Stimulated activated naive B cell treated with anti-CD40 and anti-IgM and Interleukin-4, amounts not matched to agents 10 μg/mL and 1 μg/mL and 100 μg/mL, for 72 hours (primary cell): ENCODE data around the gene SLC16A12.
"Not testable (repeated sequence)": the region's sequence is repeated elsewhere in the genome, so short reads cannot be mapped to it uniquely, and the experiment has no call there.

ENCODE experiments used
- ATAC-seq, 2 donors: fragments of 150-1000 bp; cut with Tn5 transposase; replicated peaks; 2 replicates each; pipeline ENCODE4 v1.10.0; 2021; ENCODE audit warnings: moderate library complexity in 1 of 2
- DNase-seq: peaks from one replicate; pipeline ENCODE4 v3.0.0; 2021
- H3K27ac Mint-ChIP-seq: one replicate; pipeline ENCODE4 v1.8.0; 2022; ENCODE audit warnings: mild to moderate bottlenecking, mixed read lengths
- H3K27me3 Mint-ChIP-seq, 2 donors: one replicate each; pipeline ENCODE4 v1.8.0; 2022; ENCODE audit warnings: mixed read lengths in 2 of 2
- H3K36me3 Mint-ChIP-seq, 2 donors: one replicate each; pipeline ENCODE4 v1.8.0; 2022; ENCODE audit warnings: mixed read lengths in 2 of 2, mild to moderate bottlenecking in 1 of 2
- H3K4me1 Mint-ChIP-seq, 2 donors: one replicate each; pipeline ENCODE4 v1.8.0; 2022; ENCODE audit warnings: mixed read lengths in 2 of 2, mild to moderate bottlenecking in 1 of 2
- H3K4me3 Mint-ChIP-seq, 2 donors: one replicate each; pipeline ENCODE4 v1.8.0; 2022; ENCODE audit warnings: mild to moderate bottlenecking in 2 of 2, mixed read lengths in 2 of 2, moderate library complexity in 1 of 2
- H3K9me3 Mint-ChIP-seq, 2 donors: one replicate each; pipeline ENCODE4 v1.8.0; 2022; ENCODE audit warnings: mixed read lengths in 2 of 2, mild to moderate bottlenecking in 1 of 2

The SLC16A12 gene

DNA sequence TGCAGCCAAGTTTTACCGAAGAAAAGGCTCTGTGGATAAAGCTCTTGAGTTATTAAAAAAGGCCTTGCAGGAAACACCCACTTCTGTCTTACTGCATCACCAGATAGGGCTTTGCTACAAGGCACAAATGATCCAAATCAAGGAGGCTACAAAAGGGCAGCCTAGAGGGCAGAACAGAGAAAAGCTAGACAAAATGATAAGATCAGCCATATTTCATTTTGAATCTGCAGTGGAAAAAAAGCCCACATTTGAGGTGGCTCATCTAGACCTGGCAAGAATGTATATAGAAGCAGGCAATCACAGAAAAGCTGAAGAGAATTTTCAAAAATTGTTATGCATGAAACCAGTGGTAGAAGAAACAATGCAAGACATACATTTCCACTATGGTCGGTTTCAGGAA is 132.4 kb downstream of the SLC16A12 start:
- ATAC-seq (no peak), DNase-seq (no peak)
- H3K4me3 Mint-ChIP-seq = no peak overlapping the region
- no peaks in the 10 kb centered on the region for H3K27me3 Mint-ChIP-seq
- peaks cover 1 to 6% of the 10 kb centered on the region in 2 donors for H3K4me1 Mint-ChIP-seq
- H3K9me3 Mint-ChIP-seq = peaks cover 0 to 2% of the 10 kb centered on the region in 2 donors
- H3K27ac Mint-ChIP-seq = no peak overlapping the region
- peaks cover 4 to 15% of the 10 kb centered on the region in 2 donors for H3K36me3 Mint-ChIP-seq

- Mint-ChIP-seq H3K36me3 (peaks cover 0 to 2% of the 10 kb centered on the region in 2 donors), H3K27me3 (no peaks in the 10 kb centered on the region), H3K4me3 (no peak overlapping the region), H3K4me1 (peaks cover 5 to 14% of the 10 kb centered on the region in 2 donors), H3K27ac (no peak overlapping the region), H3K9me3 (no peaks in the 10 kb centered on the region)
- DNase-seq (no peak), ATAC-seq (no peak)
Measured at GRCh38 chr10:89399956-89400355, 135.4 kb downstream of the SLC16A12 start.

DNA sequence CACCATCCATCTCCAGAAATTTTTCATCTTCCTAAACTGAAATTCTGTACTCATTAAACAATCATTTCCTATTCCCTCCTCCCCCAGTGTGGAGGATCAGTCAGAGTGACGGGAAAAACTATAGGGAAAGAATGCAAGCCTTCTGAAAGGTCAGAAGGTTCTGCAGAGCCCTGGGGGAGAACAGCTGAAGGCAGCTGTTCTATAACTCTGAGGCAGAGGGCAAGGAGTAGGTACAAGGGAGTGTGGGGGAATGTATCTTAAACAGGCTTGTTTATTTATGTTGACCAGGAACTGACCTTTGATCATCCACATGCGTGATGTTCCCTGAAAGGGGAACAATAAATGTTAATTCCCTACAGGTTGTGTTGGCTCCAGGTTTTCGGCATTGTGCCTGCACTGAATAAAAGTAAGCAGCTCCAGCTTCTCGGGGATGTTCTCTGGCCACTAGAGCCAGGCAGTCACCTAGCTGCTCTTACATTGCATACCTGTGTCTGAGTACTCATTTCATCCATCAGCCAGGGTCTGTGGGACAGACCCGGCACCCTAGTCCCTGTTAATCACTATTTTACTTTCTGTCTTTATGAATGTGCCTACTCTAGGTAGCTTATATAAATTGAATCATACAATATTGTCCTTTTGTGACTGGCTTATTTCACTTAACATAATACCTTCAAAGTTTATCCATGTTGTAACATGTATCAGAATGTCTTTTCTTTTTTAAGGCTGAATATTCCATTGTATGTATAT is 137.2 kb downstream of the SLC16A12 start:
- Mint-ChIP-seq H3K27ac (no peak overlapping the region), H3K4me3 (no peak overlapping the region), H3K4me1 (peaks cover 7 to 19% of the 10 kb centered on the region in 2 donors), H3K27me3 (no peaks in the 10 kb centered on the region), H3K9me3 (no peaks in the 10 kb centered on the region), H3K36me3 (peaks cover 0 to 2% of the 10 kb centered on the region in 2 donors)
- no peak for DNase-seq
- no peak for ATAC-seq

DNA sequence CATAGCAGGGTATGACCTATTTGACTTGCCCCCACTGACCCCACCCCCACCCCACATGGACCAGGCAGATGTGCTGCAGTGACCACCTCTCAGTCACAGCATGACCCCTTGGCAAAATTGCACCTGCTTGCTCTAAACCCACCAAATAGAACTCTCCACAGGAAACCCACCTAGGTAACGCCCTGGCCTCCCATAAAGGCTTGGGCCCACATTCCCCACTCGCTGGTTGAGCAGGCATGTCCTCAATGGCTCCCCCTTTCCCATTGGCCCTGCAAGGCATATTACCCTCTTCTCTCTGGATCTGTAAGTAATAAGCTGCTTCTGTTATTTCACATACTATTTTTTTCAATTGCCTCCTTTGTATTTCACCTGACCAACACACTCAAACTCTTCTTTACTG is 140.3 kb downstream of the SLC16A12 start:
- H3K27ac Mint-ChIP-seq = no peak overlapping the region
- no peaks in the 10 kb centered on the region for H3K9me3 Mint-ChIP-seq
- DNase-seq (no peak), ATAC-seq (no peak)
- H3K27me3 Mint-ChIP-seq = no peaks in the 10 kb centered on the region
- peaks cover 11 to 32% of the 10 kb centered on the region in 2 donors for H3K4me1 Mint-ChIP-seq
- no peak overlapping the region for H3K4me3 Mint-ChIP-seq
- H3K36me3 Mint-ChIP-seq = no peaks in the 10 kb centered on the region

- Mint-ChIP-seq H3K4me3 (no peak overlapping the region), H3K9me3 (no peaks in the 10 kb centered on the region), H3K36me3 (no peaks in the 10 kb centered on the region), H3K27ac (no peak overlapping the region), H3K4me1 (peaks cover 10 to 32% of the 10 kb centered on the region in 2 donors), H3K27me3 (no peaks in the 10 kb centered on the region)
- DNase-seq (no peak), ATAC-seq (no peak)
Measured at GRCh38 chr10:89393898-89394297, 141.5 kb downstream of the SLC16A12 start.

GRCh38 chr10:89392974-89393373 is 142.4 kb downstream of the SLC16A12 start:
- peak overlapping the region; percentile 81 to 84 for H3K4me3 Mint-ChIP-seq
- no peaks in the 10 kb centered on the region for H3K9me3 Mint-ChIP-seq
- no peak for DNase-seq
- peak in 1 of 2 donors; percentile 28 for ATAC-seq
- peaks cover 10 to 30% of the 10 kb centered on the region in 2 donors for H3K4me1 Mint-ChIP-seq
- no peak overlapping the region for H3K27ac Mint-ChIP-seq
- H3K27me3 Mint-ChIP-seq = no peaks in the 10 kb centered on the region
- H3K36me3 Mint-ChIP-seq = no peaks in the 10 kb centered on the region

GRCh38 chr10:89391907-89392756 is 143.3 kb downstream of the SLC16A12 start, which contains the start of gene IFIT1:
TSS of gene IFIT1 (plus strand) at chr10:89392623. CDS start at chr10:89392713, 90 bp downstream.
- Mint-ChIP-seq H3K4me1 (peaks cover 10 to 27% of the 10 kb centered on the region in 2 donors), H3K27me3 (no peaks in the 10 kb centered on the region), H3K9me3 (no peaks in the 10 kb centered on the region), H3K36me3 (no peaks in the 10 kb centered on the region), H3K4me3 (peak within 1 kb of the TSS; percentile 81 to 84), H3K27ac (peak within 1 kb of the TSS; percentile 70)
- peak; percentile 90 to 94 for ATAC-seq
- no peak for DNase-seq

GRCh38 chr10:89391226-89391576 is 144.2 kb downstream of the SLC16A12 start:
- H3K27ac Mint-ChIP-seq, ATAC-seq, H3K27me3 Mint-ChIP-seq, H3K36me3 Mint-ChIP-seq, DNase-seq, H3K9me3 Mint-ChIP-seq, H3K4me3 Mint-ChIP-seq: not testable (repeated sequence)
- H3K4me1 Mint-ChIP-seq = peaks cover 10 to 27% of the 10 kb centered on the region in 2 donors

DNA sequence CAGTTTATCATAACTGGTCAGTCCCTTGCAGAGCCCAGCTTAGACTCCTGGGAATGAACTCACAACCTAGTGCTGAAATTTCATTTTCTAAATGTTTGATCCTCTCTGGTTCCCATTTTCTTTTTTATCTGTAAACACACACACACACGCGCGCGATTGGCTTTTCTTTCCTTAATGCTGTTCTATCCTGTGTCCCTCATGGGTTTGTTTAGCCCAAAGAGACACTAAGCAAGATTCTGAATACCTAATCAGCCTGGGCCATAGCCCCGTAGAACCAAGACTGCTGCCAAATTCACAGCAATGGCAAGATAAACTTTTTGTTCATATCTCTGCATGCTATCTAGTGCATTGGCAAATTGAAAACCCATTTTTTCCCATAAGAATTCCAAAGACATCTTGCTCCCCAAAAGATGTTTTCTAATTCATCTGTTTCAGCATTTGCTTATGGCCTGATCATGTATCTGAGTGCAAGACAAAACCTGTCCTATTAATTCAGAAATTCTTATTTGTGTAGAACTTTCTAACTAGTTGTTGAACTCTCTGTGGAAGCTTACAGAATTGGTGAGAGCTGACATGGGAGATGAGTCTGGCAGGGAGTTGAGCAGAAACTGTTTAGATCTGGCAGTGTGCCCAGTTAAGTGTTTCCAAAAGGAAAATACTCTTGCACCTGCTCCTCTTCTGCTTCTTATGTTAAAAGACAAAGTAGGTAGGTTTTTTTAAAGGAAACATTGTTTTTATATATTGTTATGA is 144.7 kb downstream of the SLC16A12 start:
- H3K9me3 Mint-ChIP-seq = no peaks in the 10 kb centered on the region
- H3K4me3 Mint-ChIP-seq = no peak overlapping the region
- no peak for ATAC-seq
- DNase-seq = no peak
- H3K36me3 Mint-ChIP-seq = no peaks in the 10 kb centered on the region
- peaks cover 10 to 27% of the 10 kb centered on the region in 2 donors for H3K4me1 Mint-ChIP-seq
- no peak overlapping the region for H3K27ac Mint-ChIP-seq
- H3K27me3 Mint-ChIP-seq = no peaks in the 10 kb centered on the region

DNA sequence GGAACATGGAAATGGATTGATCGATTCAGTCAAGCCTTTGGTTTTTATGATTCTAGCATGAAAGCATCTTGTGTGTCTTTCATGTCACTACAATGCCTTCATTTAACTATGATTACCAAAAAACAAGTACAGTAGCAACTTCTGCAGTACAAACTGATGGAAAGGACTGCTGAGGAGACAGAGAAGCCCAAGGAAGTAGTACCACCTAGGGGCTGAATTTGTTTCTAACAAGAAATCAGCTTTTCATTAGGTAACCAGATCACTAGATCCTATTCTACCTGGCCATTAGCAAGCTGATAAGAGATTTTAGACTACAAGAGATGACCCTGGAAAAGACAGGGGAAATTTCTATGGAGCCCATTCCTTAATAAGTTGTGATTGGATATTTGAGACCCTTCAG is 146.1 kb downstream of the SLC16A12 start:
- Mint-ChIP-seq H3K9me3 (no peaks in the 10 kb centered on the region), H3K4me3 (no peak overlapping the region), H3K27me3 (no peaks in the 10 kb centered on the region), H3K27ac (no peak overlapping the region), H3K4me1 (peaks cover 13 to 33% of the 10 kb centered on the region in 2 donors), H3K36me3 (no peaks in the 10 kb centered on the region)
- ATAC-seq = no peak
- DNase-seq = no peak

GRCh38 chr10:89388806-89389205 is 146.6 kb downstream of the SLC16A12 start:
- no peak for ATAC-seq
- no peak overlapping the region for H3K4me3 Mint-ChIP-seq
- H3K27ac Mint-ChIP-seq = no peak overlapping the region

DNA sequence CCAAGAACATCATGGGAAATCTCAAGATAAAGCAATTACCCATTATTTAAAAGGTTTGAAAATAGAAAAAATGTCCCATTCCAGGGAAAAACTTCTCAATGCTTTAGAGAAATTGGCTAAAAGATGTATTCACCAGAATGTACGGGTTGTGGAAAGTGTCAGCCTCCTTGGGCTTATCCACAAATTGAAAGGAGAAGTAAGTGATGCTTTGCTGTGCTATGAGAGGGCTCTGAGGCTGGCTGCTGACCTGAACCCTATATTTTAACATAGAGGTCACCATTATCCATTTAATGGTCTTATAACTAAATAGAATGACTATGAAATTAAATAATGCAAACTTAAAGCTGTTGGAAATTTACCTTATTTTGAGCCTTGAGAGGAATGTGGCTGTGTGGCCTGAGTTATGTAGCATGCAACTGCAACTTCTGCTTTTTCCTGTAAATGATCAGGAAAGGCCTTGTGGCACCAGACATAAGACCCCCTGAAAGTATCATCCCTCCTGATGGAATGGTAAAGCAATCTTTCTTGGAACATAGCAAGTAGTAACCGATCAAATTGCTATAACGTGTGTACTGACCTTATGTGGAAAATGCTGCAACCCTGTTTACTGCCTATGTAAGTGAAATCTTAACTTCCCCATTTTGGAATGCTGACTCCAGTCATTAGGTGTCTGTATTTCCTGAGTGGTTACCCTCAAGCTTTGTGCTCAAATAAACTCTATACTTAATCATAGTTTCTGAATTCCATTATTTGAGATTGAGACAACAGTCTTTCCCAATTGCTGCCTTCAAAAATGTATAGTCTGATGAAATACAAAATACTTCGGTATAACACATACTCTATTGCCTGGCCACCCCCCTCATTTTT is 150.7 kb downstream of the SLC16A12 start:
- no peaks in the 10 kb centered on the region for H3K9me3 Mint-ChIP-seq
- no peak overlapping the region for H3K27ac Mint-ChIP-seq
- ATAC-seq (peak; percentile 90 to 94), DNase-seq (no peak)
- no peaks in the 10 kb centered on the region for H3K36me3 Mint-ChIP-seq
- H3K4me3 Mint-ChIP-seq = peak overlapping the region in 1 of 2 donors; percentile 25
- peaks cover 12 to 17% of the 10 kb centered on the region in 2 donors for H3K4me1 Mint-ChIP-seq
- H3K27me3 Mint-ChIP-seq = no peaks in the 10 kb centered on the region

More at GRCh38 chr10:89388806-89389205, 146.6 kb downstream of the SLC16A12 start:
- Mint-ChIP-seq H3K9me3 (no peaks in the 10 kb centered on the region), H3K4me1 (peaks cover 16 to 38% of the 10 kb centered on the region in 2 donors), H3K36me3 (no peaks in the 10 kb centered on the region), H3K27me3 (no peaks in the 10 kb centered on the region)
- DNase-seq = no peak

- no peak overlapping the region for H3K4me3 Mint-ChIP-seq
- H3K27me3 Mint-ChIP-seq = no peaks in the 10 kb centered on the region
- no peaks in the 10 kb centered on the region for H3K36me3 Mint-ChIP-seq
- H3K27ac Mint-ChIP-seq = no peak overlapping the region
- ATAC-seq (no peak), DNase-seq (no peak)
- H3K9me3 Mint-ChIP-seq = no peaks in the 10 kb centered on the region
- peaks cover 12 to 17% of the 10 kb centered on the region in 2 donors for H3K4me1 Mint-ChIP-seq
Measured at GRCh38 chr10:89382757-89383156, 152.6 kb downstream of the SLC16A12 start.
